ENCODE data around the gene DHRS4L2.
"Not testable (repeated sequence)": the region's sequence is repeated elsewhere in the genome, so short reads cannot be mapped to it uniquely, and the experiment has no call there.

- TF ChIP-seq, protein P1, sequence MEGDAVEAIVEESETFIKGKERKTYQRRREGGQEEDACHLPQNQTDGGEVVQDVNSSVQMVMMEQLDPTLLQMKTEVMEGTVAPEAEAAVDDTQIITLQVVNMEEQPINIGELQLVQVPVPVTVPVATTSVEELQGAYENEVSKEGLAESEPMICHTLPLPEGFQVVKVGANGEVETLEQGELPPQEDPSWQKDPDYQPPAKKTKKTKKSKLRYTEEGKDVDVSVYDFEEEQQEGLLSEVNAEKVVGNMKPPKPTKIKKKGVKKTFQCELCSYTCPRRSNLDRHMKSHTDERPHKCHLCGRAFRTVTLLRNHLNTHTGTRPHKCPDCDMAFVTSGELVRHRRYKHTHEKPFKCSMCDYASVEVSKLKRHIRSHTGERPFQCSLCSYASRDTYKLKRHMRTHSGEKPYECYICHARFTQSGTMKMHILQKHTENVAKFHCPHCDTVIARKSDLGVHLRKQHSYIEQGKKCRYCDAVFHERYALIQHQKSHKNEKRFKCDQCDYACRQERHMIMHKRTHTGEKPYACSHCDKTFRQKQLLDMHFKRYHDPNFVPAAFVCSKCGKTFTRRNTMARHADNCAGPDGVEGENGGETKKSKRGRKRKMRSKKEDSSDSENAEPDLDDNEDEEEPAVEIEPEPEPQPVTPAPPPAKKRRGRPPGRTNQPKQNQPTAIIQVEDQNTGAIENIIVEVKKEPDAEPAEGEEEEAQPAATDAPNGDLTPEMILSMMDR (IDR thresholded peaks at IDR 0.05 in 4 of 5, conservative IDR thresholded peaks at IDR 0.05 in 1 of 5) = not testable (repeated sequence)
- TF ChIP-seq POLR2A (IDR thresholded peaks at IDR 0.05) = not testable (repeated sequence)
Observed at GRCh38 chr14:23996825-23997224, 8.1 kb downstream of the DHRS4L2 start.

Measured in gastrocnemius medialis (tissue), 4 donors.